Right lobe of liver (tissue), 6 donors: ENCODE measurements around the gene TTC28. TPM values are rescaled to one million over a fixed set of nuclear protein-coding genes. Genes with fewer than 3 reads are reported as not detected.
"Not testable (repeated sequence)": the region's sequence is repeated elsewhere in the genome, so short reads cannot be mapped to it uniquely, and the experiment has no call there.

Experiments used
- ATAC-seq, 4 donors: fragments of 200-7000 bp; cut with Tn5 transposase; one replicate each; pipeline ENCODE4 v1.9.1; 2020; ENCODE audit warnings: mild to moderate bottlenecking in 4 of 4, moderate library complexity in 4 of 4
- DNase-seq, 3 donors: peaks; one replicate each; pipeline ENCODE4 v3.0.0-alpha.2; 2020
- H3K27ac ChIP-seq, 3 donors: fragments of 200-600 bp; one replicate each; pipeline ENCODE4 v1.8.0; 2022
- H3K27me3 ChIP-seq, 2 donors: fragments of 200-600 bp; one replicate each; pipeline ENCODE4 v1.8.0; 2022
- H3K36me3 ChIP-seq, 4 donors: fragments of 200-600 bp; sonication (generic) in 1 of 4; one replicate each; pipeline versions ENCODE4 v1.5.1 to v1.8.0; 2017 to 2022; ENCODE audit warnings: control low read depth in 1 of 4
- H3K4me1 ChIP-seq, 4 donors: fragments of 200-600 bp; sonication (generic) in 1 of 4; one replicate each; pipeline versions ENCODE4 v1.5.1 to v1.8.0; 2017 to 2022; ENCODE audit warnings: control low read depth in 1 of 4
- H3K4me3 ChIP-seq, 3 donors: fragments of 200-600 bp; one replicate each; pipeline ENCODE4 v1.8.0; 2022
- H3K9me3 ChIP-seq, 4 donors: fragments of 200-600 bp; sonication (generic) in 1 of 4; one replicate each; pipeline versions ENCODE4 v1.5.1 to v1.8.0; 2017 to 2022; ENCODE audit warnings: control low read depth in 1 of 4
- POLR2A ChIP-seq: fragments of 450-650 bp; IDR thresholded peaks from one replicate; pipeline ENCODE4 v1.6.1; 2017; ENCODE audit warnings: antibody characterized with exemption, mild to moderate bottlenecking
- WGBS: methylation state at CpG from one replicate; pipeline ENCODE4 v1.1.6; 2018; ENCODE audit warnings: low coverage, low lambda C conversion rate; ENCODE audit not compliant: insufficient coverage; ENCODE audit errors: missing lambda C conversion rate; 5-methylcytosine and 5-hydroxymethylcytosine counted together
- intact Hi-C, 2 donors: fragments of 100-400 bp; cut with DNase I; formaldehyde crosslinking; loops; one replicate each; pipeline versions ENCODE4 v1.11.2 to v1.14.1; 2022
- total RNA-seq, 6 experiments: library from RNA; depleted of rRNA in 2 of 6; stranded (reverse); fragments of >200 nt in 2 of 6; fragmentation: NEBNext Ultra II Directional in 3 of 6; extraction: Animal tissue kit (Norgen Biotek cat#: 25700) in 3 of 6; gene quantifications; one replicate each; pipeline versions ENCODE4 v1.1.0 to v1.2.4, GENCODE V29; 2016 to 2023
- TF ChIP-seq, protein P1 (sequence below), 4 donors: fragments of 200-600 bp in 3 of 4; fragments of 450-650 bp in 1 of 4; IDR thresholded peaks; one replicate each; pipeline versions ENCODE4 v1.5.1 to v1.8.0; 2016 to 2022; ENCODE audit warnings: antibody characterized with exemption in 4 of 4, mild to moderate bottlenecking in 2 of 4
- donor health status: DM: no; HTN: yes; CAD: no.
- donor health status: DM: no; HTN: no; CAD: no.
- donor health status: DM: no; HTN: no; CAD: no.
- donor health status: DM: no; HTN: yes; CAD: no.
- donor health status: DM: no; HTN: yes; CAD: no.

TTC28 gene
- total RNA-seq, 6 experiments from 2014 or later, result 9.4 to 38.3 (median 15.0) TPM

GRCh38 chr22:28074526-28074925 is 605.1 kb downstream of the TTC28 start:
- H3K27me3 ChIP-seq, result no peaks in the 10 kb centered on the region
- DNase-seq (no peak), ATAC-seq (no peak)
- no CpG with 5 or more reads among the region's 4 CpGs for WGBS
- H3K4me1 ChIP-seq, result no peaks in the 10 kb centered on the region
- no peak overlapping the region for H3K27ac ChIP-seq
- no peaks in the 10 kb centered on the region for H3K9me3 ChIP-seq
- no peaks in the 10 kb centered on the region for H3K36me3 ChIP-seq
- TF ChIP-seq POLR2A, result no peak
- TF ChIP-seq, protein P1, sequence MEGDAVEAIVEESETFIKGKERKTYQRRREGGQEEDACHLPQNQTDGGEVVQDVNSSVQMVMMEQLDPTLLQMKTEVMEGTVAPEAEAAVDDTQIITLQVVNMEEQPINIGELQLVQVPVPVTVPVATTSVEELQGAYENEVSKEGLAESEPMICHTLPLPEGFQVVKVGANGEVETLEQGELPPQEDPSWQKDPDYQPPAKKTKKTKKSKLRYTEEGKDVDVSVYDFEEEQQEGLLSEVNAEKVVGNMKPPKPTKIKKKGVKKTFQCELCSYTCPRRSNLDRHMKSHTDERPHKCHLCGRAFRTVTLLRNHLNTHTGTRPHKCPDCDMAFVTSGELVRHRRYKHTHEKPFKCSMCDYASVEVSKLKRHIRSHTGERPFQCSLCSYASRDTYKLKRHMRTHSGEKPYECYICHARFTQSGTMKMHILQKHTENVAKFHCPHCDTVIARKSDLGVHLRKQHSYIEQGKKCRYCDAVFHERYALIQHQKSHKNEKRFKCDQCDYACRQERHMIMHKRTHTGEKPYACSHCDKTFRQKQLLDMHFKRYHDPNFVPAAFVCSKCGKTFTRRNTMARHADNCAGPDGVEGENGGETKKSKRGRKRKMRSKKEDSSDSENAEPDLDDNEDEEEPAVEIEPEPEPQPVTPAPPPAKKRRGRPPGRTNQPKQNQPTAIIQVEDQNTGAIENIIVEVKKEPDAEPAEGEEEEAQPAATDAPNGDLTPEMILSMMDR (IDR thresholded peaks at IDR 0.05), result no peak
- intact Hi-C loops, result no loop called here
- H3K4me3 ChIP-seq, result no peak overlapping the region

DNA sequence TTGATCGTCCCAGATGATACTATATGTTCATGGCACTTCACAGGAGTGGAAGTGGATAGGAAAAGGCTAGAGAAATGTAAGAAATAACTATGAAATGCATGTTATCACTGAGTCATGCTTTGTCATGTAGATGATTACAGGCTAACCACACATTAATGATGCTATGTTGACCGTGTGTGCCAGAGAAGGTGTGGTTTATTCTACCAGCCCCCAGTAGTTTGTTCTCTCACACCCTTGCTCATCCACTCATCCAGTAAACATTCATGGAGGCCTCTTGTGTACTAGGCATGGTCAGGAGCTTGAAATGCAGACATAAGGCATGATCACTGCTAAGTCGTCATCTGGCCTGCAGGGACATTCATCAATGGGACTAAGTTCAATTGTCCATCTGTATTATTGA is 607.6 kb downstream of the TTC28 start:
- H3K4me3 ChIP-seq, result no peak overlapping the region
- H3K27ac ChIP-seq, result no peak overlapping the region
- no peak for ATAC-seq
- intact Hi-C loops, result no loop called here
- no peaks in the 10 kb centered on the region for H3K27me3 ChIP-seq
- no peak for DNase-seq
- no peaks in the 10 kb centered on the region for H3K36me3 ChIP-seq
- H3K4me1 ChIP-seq, result no peaks in the 10 kb centered on the region
- no peak for TF ChIP-seq POLR2A
- TF ChIP-seq, protein P1 (IDR thresholded peaks at IDR 0.05), result no peak
- H3K9me3 ChIP-seq, result no peaks in the 10 kb centered on the region
- 94% methylated on average over 3 of the region's 3 CpGs for whole genome bisulfite sequencing

GRCh38 chr22:28068826-28069225 is 610.8 kb downstream of the TTC28 start:
- no peak for TF ChIP-seq POLR2A
- TF ChIP-seq, protein P1 (IDR thresholded peaks at IDR 0.05), result no peak
- intact Hi-C loops, result no loop called here
- no peaks in the 10 kb centered on the region for H3K4me1 ChIP-seq
- DNase-seq (no peak), ATAC-seq (no peak)
- 93% methylated on average over 2 of the region's 2 CpGs for WGBS
- H3K27ac ChIP-seq, result no peak overlapping the region
- no peaks in the 10 kb centered on the region for H3K9me3 ChIP-seq
- H3K36me3 ChIP-seq, result no peaks in the 10 kb centered on the region
- H3K27me3 ChIP-seq, result no peaks in the 10 kb centered on the region
- no peak overlapping the region for H3K4me3 ChIP-seq

- WGBS, result 87% methylated on average over 2 of the region's 2 CpGs
- DNase-seq (no peak), ATAC-seq (no peak)
- no peaks in the 10 kb centered on the region for H3K4me1 ChIP-seq
- intact Hi-C loops, result no loop called here
- no peak overlapping the region for H3K27ac ChIP-seq
- H3K27me3 ChIP-seq, result no peaks in the 10 kb centered on the region
- no peak overlapping the region for H3K4me3 ChIP-seq
- H3K36me3 ChIP-seq, result no peaks in the 10 kb centered on the region
- TF ChIP-seq POLR2A, result no peak
- TF ChIP-seq, protein P1 (IDR thresholded peaks at IDR 0.05), result no peak
- no peaks in the 10 kb centered on the region for H3K9me3 ChIP-seq
Measured at GRCh38 chr22:28064920-28065319, 614.7 kb downstream of the TTC28 start.

DNA sequence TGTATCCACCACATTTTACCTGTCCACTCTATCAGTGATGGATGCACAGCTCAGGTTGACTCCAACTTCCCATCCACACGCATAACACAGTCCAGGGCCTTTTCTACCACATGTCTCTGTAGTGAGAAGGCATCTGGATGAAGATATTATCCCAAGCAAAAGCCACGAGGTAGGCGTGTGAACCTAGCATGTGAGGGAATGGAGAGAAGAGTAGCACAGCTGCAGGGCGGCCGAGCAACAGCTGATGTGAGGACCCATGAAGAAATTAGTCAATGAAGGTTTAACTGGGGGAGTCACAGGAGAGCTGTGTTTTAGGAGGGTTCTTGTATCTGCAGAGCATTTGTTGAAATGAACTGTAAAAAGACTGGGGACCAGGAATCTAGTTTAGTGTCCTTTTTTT is 616.0 kb downstream of the TTC28 start:
- intact Hi-C loops, result no loop called here
- DNase-seq (no peak), ATAC-seq (no peak)
- no peak overlapping the region for H3K27ac ChIP-seq
- no peak overlapping the region for H3K4me3 ChIP-seq
- 96% methylated on average over 5 of the region's 5 CpGs for WGBS
- TF ChIP-seq POLR2A, result no peak
- TF ChIP-seq, protein P1 (IDR thresholded peaks at IDR 0.05), result no peak
- no peaks in the 10 kb centered on the region for H3K4me1 ChIP-seq
- no peaks in the 10 kb centered on the region for H3K36me3 ChIP-seq
- H3K27me3 ChIP-seq, result no peaks in the 10 kb centered on the region
- H3K9me3 ChIP-seq, result no peaks in the 10 kb centered on the region

DNA sequence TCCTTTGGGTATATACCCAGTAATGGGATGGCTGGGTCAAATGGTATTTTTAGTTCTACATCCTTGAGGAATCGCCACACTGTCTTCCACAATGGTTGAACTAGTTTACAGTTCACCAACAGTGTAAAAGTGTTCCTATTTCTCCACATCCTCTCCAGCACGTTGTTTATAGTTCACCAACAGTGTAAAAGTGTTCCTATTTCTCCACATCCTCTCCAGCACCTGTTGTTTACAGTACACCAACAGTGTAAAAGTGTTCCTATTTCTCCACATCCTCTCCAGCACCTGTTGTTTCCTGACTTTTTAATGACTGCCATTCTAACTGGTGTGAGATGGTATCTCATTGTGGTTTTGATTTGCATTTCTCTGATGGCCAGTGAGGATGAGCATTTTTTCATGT is 619.0 kb downstream of the TTC28 start:
- H3K4me1 ChIP-seq, intact Hi-C loops, DNase-seq, H3K27ac ChIP-seq, H3K27me3 ChIP-seq, H3K36me3 ChIP-seq, ATAC-seq, H3K9me3 ChIP-seq, H3K4me3 ChIP-seq: not testable (repeated sequence)
- 94% methylated on average over 2 of the region's 2 CpGs for WGBS
